H1 (cell line): ENCODE data around the gene HOMER2. TPM values are rescaled to one million over a fixed set of nuclear protein-coding genes. Genes with fewer than 3 reads are reported as not detected.

Experiments
- CTCF ChIA-PET: fragments of 300-600 bp; sonication (Branson Sonifier 250); formaldehyde crosslinking; loops from one replicate; lab custom pipeline; 2021; ENCODE audit not compliant: partially characterized antibody; lab: Charles Lee
- POLR2A ChIA-PET: fragments of 300-600 bp; sonication (Branson Sonifier 250); formaldehyde crosslinking; loops from one replicate; lab custom pipeline; 2021; ENCODE audit warnings: inconsistent platforms; ENCODE audit not compliant: partially characterized antibody; lab: Charles Lee
- DNase-seq, 2 experiments: peaks; one replicate each; pipeline versions ENCODE4 v3.0.0 to v3.0.0-alpha.2; 2010 to 2022; ENCODE audit warnings: low spot score in 2 of 2, low read depth in 1 of 2, mixed read lengths in 1 of 2
- FAIRE-seq: peaks from 2 replicates; lab custom pipeline; 2011; peaks lifted over from hg19 to GRCh38; lab: Jason Lieb, UNC
- H2AFZ ChIP-seq: 2 replicates; pipeline ENCODE4 v1.8.1; 2012; ENCODE audit warnings: low read length, inconsistent platforms
- H2AK5ac ChIP-seq: 2 replicates; pipeline ENCODE4 v1.6.1; 2013; ENCODE audit warnings: low read depth, low read length
- H2BK120ac ChIP-seq: replicated peaks from 2 replicates; pipeline ENCODE3; 2013; ENCODE audit warnings: low read depth, low read length, inconsistent platforms
- H2BK12ac ChIP-seq: 2 replicates; pipeline ENCODE4 v1.6.1; 2013; ENCODE audit warnings: low read depth, low read length
- H2BK15ac ChIP-seq: 2 replicates; pipeline ENCODE4 v1.6.1; 2013; ENCODE audit warnings: low read length
- H2BK20ac ChIP-seq: 2 replicates; pipeline ENCODE4 v1.6.1; 2013; ENCODE audit warnings: low read length
- H2BK5ac ChIP-seq: 2 replicates; pipeline ENCODE4 v1.6.1; 2013; ENCODE audit warnings: low read depth, low read length
- H3K14ac ChIP-seq: 2 replicates; pipeline ENCODE4 v1.6.1; 2013; ENCODE audit warnings: inconsistent platforms; ENCODE audit not compliant: insufficient read length
- H3K18ac ChIP-seq: 2 replicates; pipeline ENCODE4 v1.6.1; 2013; ENCODE audit warnings: low read length; ENCODE audit errors: extremely low read depth
- H3K23ac ChIP-seq: 2 replicates; pipeline ENCODE4 v1.6.1; 2013; ENCODE audit warnings: inconsistent platforms; ENCODE audit not compliant: insufficient read length
- H3K23me2 ChIP-seq: 2 replicates; pipeline ENCODE4 v1.6.1; 2013; ENCODE audit warnings: low read depth, low read length
- H3K27ac ChIP-seq: 2 replicates; pipeline ENCODE4 v1.6.1; 2011; ENCODE audit warnings: low read depth, low read length, inconsistent platforms
- H3K27me3 ChIP-seq, 4 experiments: replicated peaks in 1 of 4; 1 replicate in 1 of 4; 2 replicates in 3 of 4; pipeline versions ENCODE4 v1.6.1 to v1.8.1; 2011 to 2013; ENCODE audit warnings: low read length in 3 of 4, mild to moderate bottlenecking in 3 of 4, inconsistent platforms in 2 of 4, mixed read lengths in 2 of 4, moderate library complexity in 1 of 4; ENCODE audit not compliant: control insufficient read depth in 3 of 4, insufficient read depth in 3 of 4; ENCODE audit errors: extremely low read depth in 1 of 4
- H3K36me3 ChIP-seq, 4 experiments: 2 replicates each; pipeline versions ENCODE4 v1.6.1 to v1.8.1; 2011 to 2013; ENCODE audit warnings: mild to moderate bottlenecking in 4 of 4, low read length in 3 of 4, moderate library complexity in 2 of 4, control low read depth in 1 of 4, inconsistent platforms in 1 of 4; ENCODE audit not compliant: insufficient read depth in 4 of 4, control insufficient read depth in 2 of 4
- H3K4ac ChIP-seq: replicated peaks from 2 replicates; pipeline ENCODE3; 2013; ENCODE audit warnings: low read length, low read depth, mixed read lengths, inconsistent platforms; ENCODE audit not compliant: insufficient read length
- H3K4me1 ChIP-seq, 4 experiments: replicated peaks in 1 of 4; 1 replicate in 1 of 4; 2 replicates in 3 of 4; pipeline versions ENCODE4 v1.6.1 to v1.8.1; 2011 to 2013; ENCODE audit warnings: low read length in 3 of 4, inconsistent platforms in 2 of 4, mixed read lengths in 1 of 4; ENCODE audit not compliant: insufficient read depth in 4 of 4, control insufficient read depth in 3 of 4
- H3K4me2 ChIP-seq, 2 experiments: 2 replicates each; pipeline versions ENCODE4 v1.6.1 to v1.8.1; 2011 to 2013; ENCODE audit warnings: low read depth in 2 of 2, low read length in 2 of 2, control low read depth in 1 of 2, inconsistent platforms in 1 of 2, mild to moderate bottlenecking in 1 of 2; ENCODE audit not compliant: insufficient read depth in 1 of 2
- H3K4me3 ChIP-seq, 4 experiments: fragments of 200-600, 300-600 bp in 1 of 4; sonication (generic), shearing (Covaris generic), sonication (Bioruptor Twin) in 1 of 4; 2 replicates each; pipeline versions ENCODE4 v1.5.1 to v1.8.1; 2011 to 2016; ENCODE audit warnings: low read length in 4 of 4, low read depth in 3 of 4, control low read depth in 2 of 4, inconsistent platforms in 2 of 4, mild to moderate bottlenecking in 2 of 4, mixed read lengths in 1 of 4, moderate library complexity in 1 of 4; ENCODE audit not compliant: insufficient read depth in 2 of 4; ENCODE audit errors: extremely low read depth in 1 of 4
- H3K56ac ChIP-seq: replicated peaks from 2 replicates; pipeline ENCODE3; 2013; ENCODE audit warnings: low read depth, mild to moderate bottlenecking, mixed read lengths, low read length, inconsistent platforms; ENCODE audit not compliant: insufficient read length
- H3K79me1 ChIP-seq: 2 replicates; pipeline ENCODE4 v1.6.1; 2013; ENCODE audit warnings: low read depth, low read length, control low read depth
- H3K79me2 ChIP-seq, 2 experiments: 2 replicates each; pipeline versions ENCODE4 v1.6.1 to v1.8.1; 2012 to 2013; ENCODE audit warnings: low read length in 2 of 2, mild to moderate bottlenecking in 2 of 2, inconsistent platforms in 1 of 2; ENCODE audit not compliant: insufficient read depth in 2 of 2, control insufficient read depth in 1 of 2
- H3K9ac ChIP-seq, 4 experiments: replicated peaks in 1 of 4; 1 replicate in 1 of 4; 2 replicates in 3 of 4; pipeline versions ENCODE4 v1.6.1 to v1.8.1; 2011 to 2013; ENCODE audit warnings: low read depth in 3 of 4, low read length in 3 of 4, control low read depth in 2 of 4, mild to moderate bottlenecking in 2 of 4, moderate library complexity in 2 of 4, inconsistent platforms in 1 of 4; ENCODE audit errors: extremely low read depth in 1 of 4
- H3K9me3 ChIP-seq, 2 experiments: 2 replicates each; pipeline versions ENCODE4 v1.6.1 to v1.8.1; 2012 to 2013; ENCODE audit warnings: mild to moderate bottlenecking in 2 of 2, moderate library complexity in 2 of 2, control low read depth in 1 of 2, inconsistent platforms in 1 of 2, low read depth in 1 of 2, low read length in 1 of 2, mixed read lengths in 1 of 2; ENCODE audit not compliant: insufficient read depth in 2 of 2
- H4K20me1 ChIP-seq, 2 experiments: replicated peaks in 1 of 2; 2 replicates each; pipeline versions ENCODE3 to v1.8.1; 2011 to 2013; ENCODE audit warnings: inconsistent platforms in 2 of 2, low read length in 2 of 2, mild to moderate bottlenecking in 1 of 2; ENCODE audit not compliant: insufficient read depth in 2 of 2, control insufficient read depth in 1 of 2
- H4K5ac ChIP-seq: 2 replicates; pipeline ENCODE4 v1.6.1; 2013; ENCODE audit warnings: low read length, low read depth, mixed read lengths, inconsistent platforms; ENCODE audit not compliant: insufficient read length
- H4K8ac ChIP-seq: 2 replicates; pipeline ENCODE4 v1.8.0; 2013; ENCODE audit warnings: mild to moderate bottlenecking, moderate library complexity, low read length, inconsistent platforms; ENCODE audit not compliant: insufficient read depth; ENCODE audit errors: extremely low read depth
- H4K91ac ChIP-seq: replicated peaks from 2 replicates; pipeline ENCODE3; 2013; ENCODE audit warnings: low read length, mixed read lengths, inconsistent platforms; ENCODE audit not compliant: insufficient read length
- ASH2L ChIP-seq: fragments of 200-600, 300-600 bp; sonication (generic); IDR thresholded peaks from one replicate; pipeline ENCODE4 v1.7.1; 2017; ENCODE audit warnings: low read length
- ATF2 ChIP-seq: IDR thresholded peaks from 2 replicates; pipeline ENCODE4 v1.6.1; 2012; ENCODE audit warnings: low read length, inconsistent platforms
- CEBPB ChIP-seq: IDR thresholded peaks from 2 replicates; pipeline ENCODE4 v1.6.1; 2012; ENCODE audit warnings: low read depth, low read length
- CTBP2 ChIP-seq: IDR thresholded peaks from 2 replicates; pipeline ENCODE4 v1.7.0; 2011; ENCODE audit warnings: borderline replicate concordance, mild to moderate bottlenecking, moderate library complexity, mixed read lengths, low read length; ENCODE audit not compliant: insufficient read depth, insufficient read length
- EP300 ChIP-seq, 2 experiments: IDR thresholded peaks; 1 replicate in 1 of 2; 2 replicates in 1 of 2; pipeline ENCODE4 v1.6.1; 2011 to 2012; ENCODE audit warnings: low read depth in 2 of 2, low read length in 2 of 2, mild to moderate bottlenecking in 2 of 2, borderline replicate concordance in 1 of 2, inconsistent platforms in 1 of 2, moderate library complexity in 1 of 2
- PHF8 ChIP-seq: fragments of 200-600 bp; sonication (generic); conservative IDR thresholded peaks from 2 replicates; pipeline ENCODE4 v1.7.1; 2012; ENCODE audit warnings: low read depth, mild to moderate bottlenecking, inconsistent platforms, low read length, moderate library complexity
- RFX5 ChIP-seq: IDR thresholded peaks from 2 replicates; pipeline ENCODE4 v1.6.1; 2011; ENCODE audit warnings: low read depth, low read length, improper control_type of control experiment, borderline replicate concordance
- SP4 ChIP-seq: IDR thresholded peaks from 2 replicates; pipeline ENCODE4 v1.6.1; 2012; ENCODE audit warnings: low read length, inconsistent platforms
- WGBS, 2 experiments: shearing (Covaris generic) in 1 of 2; methylation state at CpG; one replicate each; pipeline versions ENCODE4 v1.1.6 to v1.1.7; 2013 to 2015; ENCODE audit warnings: low lambda C conversion rate in 2 of 2, mixed read lengths in 2 of 2, inconsistent platforms in 1 of 2, low coverage in 1 of 2, missing lambda C conversion rate in 1 of 2; ENCODE audit not compliant: insufficient replicate concordance in 2 of 2, insufficient coverage in 1 of 2, insufficient read length in 1 of 2; ENCODE audit errors: extremely low coverage in 1 of 2, missing lambda C conversion rate in 1 of 2; 5-methylcytosine and 5-hydroxymethylcytosine counted together
- polyA plus RNA-seq, 7 experiments: library from polyadenylated mRNA; depleted of rRNA in 3 of 7; stranded (reverse) in 5 of 7; unstranded in 2 of 7; fragments of >200 nt in 5 of 7; fragments of 200-250 nt in 2 of 7; gene quantifications; 1 replicate in 5 of 7; 2 replicates in 1 of 7; 4 replicates in 1 of 7; pipeline versions ENCODE4 v1.2.1 to v1.2.3, GENCODE V29; 2011 to 2013; ENCODE audit warnings: missing spikeins in 2 of 7, mixed read lengths in 2 of 7
- total RNA-seq: library from RNA; stranded (reverse); fragmentation: NEBNext Ultra II Directional; extraction: Animal tissue kit (Norgen Biotek cat#: 25700); gene quantifications from 2 replicates; pipeline ENCODE4 v1.2.1, GENCODE V29; 2021
- TF ChIP-seq, protein P1 (sequence below): IDR thresholded peaks from 2 replicates; pipeline ENCODE4 v1.6.1; 2012; ENCODE audit warnings: inconsistent platforms

The HOMER2 gene
- total and polyA plus RNA-seq, 2 of the 8 experiments (the other 6 are each of a cell fraction or from before 2014, with no cell fraction given) = 12.5 to 27.6 TPM

- peaks cover 0 to 6% (median 0%) of the 10 kb centered on the region in 4 experiments; a peak in 2 of 7 replicates for H3K4me1 ChIP-seq
- peak overlapping the region in 3 of 4 experiments; percentile 55 to 76 (median 73); a peak in 6 of 7 replicates for H3K9ac ChIP-seq
- no peak overlapping the region for H4K5ac ChIP-seq
- no peak overlapping the region for H2BK5ac ChIP-seq
- peaks cover 0 to 3% (median 0%) of the 10 kb centered on the region in 4 experiments; a peak in 1 of 8 replicates for H3K36me3 ChIP-seq
- H3K23me2 ChIP-seq = peaks cover 5% of the 10 kb centered on the region; the same call in 1 of the 2 replicates
- no peak overlapping the region for H3K56ac ChIP-seq
- DNase-seq = peak in 1 of 2 experiments; percentile 69
- ChIA-PET POLR2A (interaction anchor here (0.6 to 1.9 kb wide), 4 partner anchors 27 to 1252 kb away, joined by 3 to 7 read pairs (median 3); partner anchors contain the start of gene RPS17), CTCF (interaction anchor here (0.8 to 2.3 kb wide), 10 partner anchors 8 to 280 kb away, joined by 3 to 8 read pairs (median 4); no protein-coding TSS in a partner anchor)
- no peak overlapping the region for H3K23ac ChIP-seq
- H3K18ac ChIP-seq = no peak overlapping the region
- no peaks in the 10 kb centered on the region for H3K9me3 ChIP-seq
- 2% methylated on average over 62 of the region's 81 CpGs; no CpG with 5 or more reads in 1 of the 2 experiments for WGBS, 2 experiments
- no peaks in the 10 kb centered on the region for H3K79me1 ChIP-seq
- H4K91ac ChIP-seq = no peak overlapping the region
- H3K4me2 ChIP-seq = peak overlapping the region; percentile 88 to 97
- no peak overlapping the region for H3K4ac ChIP-seq
- H2AFZ ChIP-seq = peak overlapping the region; percentile 99; the same call in 1 of the 2 replicates
- H2AK5ac ChIP-seq = no peak overlapping the region
- H3K27ac ChIP-seq = no peak overlapping the region
- no peaks in the 10 kb centered on the region for H4K20me1 ChIP-seq
- no peak overlapping the region for H4K8ac ChIP-seq
- H2BK15ac ChIP-seq = no peak overlapping the region
- no peak for FAIRE-seq
- H2BK12ac ChIP-seq = no peak overlapping the region
- no peaks in the 10 kb centered on the region for H3K27me3 ChIP-seq
- H2BK120ac ChIP-seq = no peak overlapping the region
- peak overlapping the region; percentile 50 to 90 (median 78) for H3K4me3 ChIP-seq
- no peak overlapping the region for H2BK20ac ChIP-seq
- no peaks in the 10 kb centered on the region for H3K79me2 ChIP-seq
- no peak overlapping the region for H3K14ac ChIP-seq
- no peak for TF ChIP-seq RFX5
- TF ChIP-seq, protein P1, sequence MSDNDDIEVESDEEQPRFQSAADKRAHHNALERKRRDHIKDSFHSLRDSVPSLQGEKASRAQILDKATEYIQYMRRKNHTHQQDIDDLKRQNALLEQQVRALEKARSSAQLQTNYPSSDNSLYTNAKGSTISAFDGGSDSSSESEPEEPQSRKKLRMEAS = no peak
- no peak for TF ChIP-seq EP300 (IDR thresholded peaks at IDR 0.05; ENCODE audit: borderline replicate concordance in 1 of 2, low read depth in 2 of 2, low read length in 2 of 2)
- TF ChIP-seq SP4 = no peak
- no peak for TF ChIP-seq CTBP2
- TF ChIP-seq ASH2L = peak; percentile 56
- TF ChIP-seq PHF8 = peak; percentile 5; the same call in 1 of the 2 replicates
- TF ChIP-seq CEBPB = no peak
- TF ChIP-seq ATF2 = no peak
These were observed 142.2 kb downstream of the HOMER2 start for GRCh38 chr15:82810061-82810889.
